NCI-H2107 treated with DMSO at 0.1 percent for 48 hours (cell line): ENCODE results near the gene SLIT2.

Source experiments
- DNase-seq: peaks from one replicate; lab custom pipeline; 2025; ENCODE audit not compliant: unreplicated experiment; lab: John Stamatoyannopoulos, UW

SLIT2 gene, protein sequence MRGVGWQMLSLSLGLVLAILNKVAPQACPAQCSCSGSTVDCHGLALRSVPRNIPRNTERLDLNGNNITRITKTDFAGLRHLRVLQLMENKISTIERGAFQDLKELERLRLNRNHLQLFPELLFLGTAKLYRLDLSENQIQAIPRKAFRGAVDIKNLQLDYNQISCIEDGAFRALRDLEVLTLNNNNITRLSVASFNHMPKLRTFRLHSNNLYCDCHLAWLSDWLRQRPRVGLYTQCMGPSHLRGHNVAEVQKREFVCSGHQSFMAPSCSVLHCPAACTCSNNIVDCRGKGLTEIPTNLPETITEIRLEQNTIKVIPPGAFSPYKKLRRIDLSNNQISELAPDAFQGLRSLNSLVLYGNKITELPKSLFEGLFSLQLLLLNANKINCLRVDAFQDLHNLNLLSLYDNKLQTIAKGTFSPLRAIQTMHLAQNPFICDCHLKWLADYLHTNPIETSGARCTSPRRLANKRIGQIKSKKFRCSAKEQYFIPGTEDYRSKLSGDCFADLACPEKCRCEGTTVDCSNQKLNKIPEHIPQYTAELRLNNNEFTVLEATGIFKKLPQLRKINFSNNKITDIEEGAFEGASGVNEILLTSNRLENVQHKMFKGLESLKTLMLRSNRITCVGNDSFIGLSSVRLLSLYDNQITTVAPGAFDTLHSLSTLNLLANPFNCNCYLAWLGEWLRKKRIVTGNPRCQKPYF (N-terminal part only)

DNA sequence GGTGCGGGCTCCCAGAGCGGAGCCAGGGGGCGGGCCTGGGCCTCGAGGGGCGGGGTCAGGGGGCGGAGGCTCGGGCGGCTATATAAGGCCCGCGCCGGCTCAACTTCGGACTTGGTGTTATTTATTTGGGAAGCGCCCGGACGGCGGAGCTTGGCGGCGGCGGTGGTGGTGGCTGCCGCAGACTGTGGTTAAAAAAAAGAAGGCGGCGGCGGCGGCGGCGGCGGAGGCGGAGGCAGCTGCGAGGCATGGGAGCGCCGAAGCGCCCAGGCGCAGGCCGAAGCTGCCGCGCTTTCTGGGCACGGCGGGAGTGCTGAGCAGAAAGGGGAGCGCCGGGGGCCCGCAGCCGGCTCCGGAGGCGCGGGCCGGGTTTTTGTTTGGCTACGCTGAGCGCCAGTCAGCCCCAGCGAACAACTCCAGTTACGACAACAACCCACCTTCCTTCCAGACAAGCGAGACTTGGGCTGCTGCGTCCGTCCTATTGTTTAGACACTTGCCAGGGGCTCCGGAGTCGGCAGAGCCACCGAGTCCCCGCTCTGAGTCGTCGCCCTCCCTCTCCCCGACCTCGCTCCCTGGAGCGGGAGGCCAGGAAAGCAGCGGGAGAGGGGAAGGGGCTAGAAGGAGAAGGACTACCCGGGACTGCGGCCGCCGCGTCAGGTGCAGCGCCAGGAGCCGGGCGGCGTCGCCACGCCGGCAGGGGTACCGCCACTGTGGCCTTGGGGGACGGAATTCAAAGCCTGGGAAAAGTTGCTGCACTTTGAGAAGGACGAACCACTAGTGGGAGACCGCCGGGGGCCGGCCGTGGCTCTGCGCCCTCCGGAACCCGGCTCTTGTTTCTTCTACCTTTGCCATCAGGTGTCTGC, at the start of gene SLIT2:
SLIT2 (plus strand) TSS at position 110 of the 860 bp plus-strand sequence. CDS start 1,911 bp downstream, outside the sequence.
- DNase-seq: peak; percentile 8

DNA sequence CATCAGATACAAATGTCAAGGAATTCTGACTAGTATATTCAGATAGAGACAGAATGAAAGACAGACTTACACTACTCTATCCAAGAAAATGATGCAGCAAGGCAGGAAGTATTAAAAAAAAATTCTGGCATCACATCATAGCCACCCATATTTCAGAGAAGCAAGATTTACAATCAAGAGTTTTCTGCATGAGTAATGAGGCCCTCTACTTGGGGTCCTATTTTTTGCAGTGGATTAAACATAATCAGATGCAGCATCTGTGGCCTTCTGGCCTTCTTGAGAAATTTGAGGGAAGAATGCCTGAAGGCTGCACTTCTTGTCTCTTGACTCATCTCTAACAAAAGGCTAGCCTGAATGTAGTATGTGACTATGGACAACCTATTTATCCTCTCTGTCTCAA, 48.2 kb upstream of the SLIT2 start:
- DNase-seq: no peak

DNA sequence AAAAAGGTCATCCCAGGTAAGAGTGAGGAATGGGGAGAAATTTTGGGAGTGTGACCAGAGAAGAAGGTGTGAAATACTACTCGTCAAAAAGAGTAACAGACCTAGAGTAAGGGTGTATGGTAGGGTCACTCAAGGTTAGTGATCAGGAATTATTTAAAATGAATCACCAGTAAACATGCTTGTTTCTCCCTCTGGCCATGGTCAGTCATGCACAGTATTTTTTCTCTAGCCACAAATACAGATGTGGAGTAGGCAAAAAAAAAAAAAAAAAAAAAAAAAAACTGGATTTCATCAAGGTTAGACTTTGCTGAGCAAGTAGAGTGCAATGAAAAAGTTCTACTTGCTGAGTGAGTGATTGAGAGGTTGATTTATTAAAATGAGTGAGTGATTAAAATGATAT, 34.2 kb upstream of the SLIT2 start:
- DNase-seq: no peak

DNA sequence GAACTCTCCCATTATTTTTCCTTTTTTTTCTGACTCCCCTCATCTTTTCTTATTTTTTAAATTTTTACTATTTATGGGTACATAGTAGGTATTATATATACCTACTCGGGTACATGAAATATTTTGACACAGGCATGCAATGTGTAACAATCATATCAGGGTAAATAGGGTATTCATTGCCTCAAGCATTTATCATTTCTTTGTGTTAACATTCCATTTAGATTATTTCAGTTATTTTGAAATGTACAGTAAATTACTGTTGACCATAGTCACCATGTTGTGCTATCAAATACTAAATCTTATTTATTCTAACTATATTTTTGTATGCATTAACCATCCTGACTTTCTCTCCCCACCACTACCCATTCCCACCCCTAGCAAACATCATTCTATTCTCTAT, 33.8 kb upstream of the SLIT2 start:
- DNase-seq: no peak

DNA sequence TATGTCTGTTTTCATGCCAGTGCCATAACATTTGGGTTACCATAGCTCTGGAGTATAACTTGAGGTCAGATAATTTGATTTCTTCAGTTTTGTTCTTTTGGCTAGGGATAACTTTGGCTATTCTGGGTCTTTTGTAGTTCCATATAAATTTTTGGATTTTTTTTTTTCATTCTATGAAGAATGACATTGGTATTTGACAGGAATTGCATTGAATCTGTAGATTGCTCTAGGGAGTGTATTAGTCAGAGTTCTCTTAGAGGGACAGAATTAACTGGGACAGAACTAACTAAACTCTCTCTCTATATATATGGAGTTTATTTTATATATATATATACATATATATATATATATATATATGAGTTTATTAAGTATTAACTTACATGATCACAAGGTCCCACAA, 32.2 kb upstream of the SLIT2 start:
- no peak for DNase-seq

DNA sequence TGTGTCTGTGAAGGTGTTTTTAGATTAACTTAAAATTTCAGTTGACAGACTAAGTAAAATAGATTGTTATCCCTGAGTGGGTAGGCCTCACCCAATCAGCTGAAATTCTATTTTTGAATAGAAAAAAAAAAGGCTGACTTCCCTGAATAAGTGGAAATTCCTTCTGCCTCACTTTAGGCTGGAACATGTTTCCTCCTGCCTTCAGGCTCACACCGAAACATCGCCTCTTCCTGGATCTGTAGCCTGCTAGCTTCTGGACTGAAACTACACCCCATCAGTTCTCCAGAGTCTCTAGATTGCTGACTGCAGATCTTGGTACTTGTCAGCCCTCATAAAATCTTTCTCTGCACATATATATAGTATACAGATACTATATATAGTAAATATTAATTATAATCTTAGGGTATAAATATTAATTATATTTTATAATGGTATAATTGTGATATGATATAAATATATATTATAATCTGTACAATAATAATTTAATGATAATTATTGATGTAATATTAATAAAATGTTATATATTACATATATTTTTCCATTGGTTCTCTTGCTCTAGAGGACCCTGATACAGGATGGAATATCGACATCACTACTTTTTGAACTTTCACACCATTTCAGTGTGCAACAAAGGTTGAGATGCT, 13.7 kb upstream of the SLIT2 start:
- DNase-seq: no peak

DNA sequence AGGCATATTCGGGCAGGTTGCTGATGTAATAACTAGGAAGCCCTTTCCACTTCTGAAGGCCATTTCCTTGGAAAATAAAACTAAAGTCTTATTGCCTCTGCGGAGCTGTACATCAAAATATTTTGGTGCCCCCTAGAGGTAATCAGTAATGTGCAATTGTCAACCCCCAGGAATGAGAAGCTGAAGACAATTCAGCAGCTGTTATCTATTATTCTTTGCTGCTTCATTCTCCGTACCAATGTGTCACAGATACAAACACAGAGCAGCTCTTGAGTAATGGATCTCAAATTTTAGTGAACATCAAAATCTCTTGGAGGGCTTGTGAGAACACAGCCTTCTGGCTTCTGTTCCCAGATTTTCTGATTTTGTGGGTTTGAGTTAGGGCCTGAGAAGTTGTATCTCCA, 3.5 kb upstream of the SLIT2 start:
- no peak for DNase-seq

DNA sequence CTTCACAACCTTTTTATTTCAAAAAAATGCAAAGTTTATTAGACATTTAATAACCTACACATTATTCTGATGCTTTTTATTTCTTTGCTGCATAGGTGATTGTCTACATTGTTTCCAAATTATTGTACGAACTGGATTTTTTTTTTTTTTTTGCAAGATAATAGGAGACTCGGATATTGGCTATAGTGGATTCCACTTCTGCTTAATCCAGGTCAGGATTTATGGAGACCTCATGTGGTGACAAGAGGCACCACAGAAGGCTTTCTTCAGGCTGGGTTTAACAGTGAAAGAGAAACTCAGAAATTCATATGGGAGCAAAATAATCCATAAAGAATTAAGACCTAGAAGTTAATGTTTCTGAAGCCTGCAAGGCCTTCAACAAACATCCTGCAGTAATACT, 2.4 kb upstream of the SLIT2 start:
- DNase-seq: no peak

DNA sequence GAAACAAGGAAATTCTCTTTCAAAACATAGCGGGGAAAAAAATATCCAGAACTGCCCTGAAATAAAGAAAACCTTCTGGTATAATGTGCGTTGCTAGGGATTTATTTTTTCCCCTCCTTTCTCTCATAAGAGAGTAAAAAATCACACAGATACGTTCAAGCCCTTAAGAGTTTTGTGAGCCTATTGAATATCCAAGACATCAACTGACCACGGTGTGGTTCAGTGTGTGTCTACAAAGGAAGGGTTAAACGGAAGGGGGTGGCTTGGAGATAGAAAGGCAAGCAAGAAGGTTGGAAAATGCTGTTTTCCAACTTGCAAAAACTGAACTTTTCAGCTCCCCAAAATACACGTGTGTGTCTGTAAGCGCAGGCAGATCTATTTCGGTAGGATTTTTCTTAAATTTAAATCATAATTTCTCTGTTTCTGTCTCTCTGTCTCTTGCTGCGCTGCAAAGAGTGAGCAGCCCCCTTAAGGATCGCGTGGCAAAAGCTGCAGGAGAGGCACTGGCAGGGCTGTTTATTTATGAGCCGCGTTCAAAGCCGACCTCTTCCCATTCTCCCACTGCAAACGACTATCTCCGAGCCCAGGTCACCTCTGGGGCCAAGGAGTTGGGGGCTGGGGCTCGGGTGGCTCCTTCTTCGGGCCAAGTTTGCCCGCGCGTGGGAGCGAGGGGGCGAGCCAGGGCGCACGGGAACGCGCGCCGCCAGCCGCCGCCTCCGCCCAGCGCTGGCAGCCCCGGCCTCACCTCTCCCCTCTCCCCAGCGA, 492 bp upstream of the SLIT2 start:
- DNase-seq: no peak

DNA sequence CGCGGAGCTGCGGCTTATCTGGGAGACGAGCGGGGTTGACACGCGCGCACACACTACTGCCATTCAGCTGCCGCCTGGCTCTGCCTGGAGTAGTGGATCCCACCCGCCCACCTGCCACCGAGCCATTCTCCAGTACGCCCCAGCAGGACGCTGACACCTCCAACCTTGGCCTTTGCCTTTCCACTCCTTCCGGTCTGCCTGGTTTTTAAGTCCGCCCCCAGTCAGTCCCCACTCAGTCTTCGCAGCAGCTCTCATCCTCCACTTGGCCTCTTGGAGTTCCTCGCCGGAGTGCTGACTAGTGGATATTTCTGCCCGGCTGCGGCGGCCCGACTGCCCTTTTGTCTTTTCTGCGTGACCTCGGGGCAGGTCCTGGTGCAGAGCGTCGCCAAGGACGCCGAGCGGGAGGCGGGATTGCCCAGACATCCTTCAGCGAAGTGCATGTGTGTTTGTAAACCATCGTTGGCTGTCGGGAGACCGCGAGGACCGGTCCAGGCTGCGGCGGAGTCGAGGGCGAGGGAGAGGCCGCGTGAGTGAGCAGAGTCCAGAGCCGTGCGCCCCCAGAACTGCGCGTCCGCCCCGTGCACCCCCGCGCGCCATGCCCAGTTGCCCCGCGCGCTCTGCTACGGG, 1.1 kb downstream of the SLIT2 start:
- no peak for DNase-seq

DNA sequence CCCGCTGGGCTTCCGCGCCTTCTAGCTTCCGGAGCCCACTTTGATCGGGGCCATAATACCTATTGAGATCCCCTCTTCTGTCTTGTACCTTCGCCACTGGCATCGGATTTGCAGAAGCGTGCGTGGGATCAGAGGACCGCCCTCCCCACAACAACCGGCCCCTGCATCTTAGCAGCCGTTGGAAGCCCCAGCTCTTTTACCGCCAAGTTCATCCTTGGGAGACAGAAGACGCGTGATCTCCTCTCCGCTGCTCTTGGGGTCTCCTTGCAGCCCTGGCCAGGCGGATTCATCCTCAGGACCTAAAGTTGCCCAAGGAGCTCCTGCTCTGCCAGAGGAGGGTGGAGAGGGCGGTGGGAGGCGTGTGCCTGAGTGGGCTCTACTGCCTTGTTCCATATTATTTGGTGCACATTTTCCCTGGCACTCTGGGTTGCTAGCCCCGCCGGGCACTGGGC, 1.6 kb downstream of the SLIT2 start:
- no peak for DNase-seq

DNA sequence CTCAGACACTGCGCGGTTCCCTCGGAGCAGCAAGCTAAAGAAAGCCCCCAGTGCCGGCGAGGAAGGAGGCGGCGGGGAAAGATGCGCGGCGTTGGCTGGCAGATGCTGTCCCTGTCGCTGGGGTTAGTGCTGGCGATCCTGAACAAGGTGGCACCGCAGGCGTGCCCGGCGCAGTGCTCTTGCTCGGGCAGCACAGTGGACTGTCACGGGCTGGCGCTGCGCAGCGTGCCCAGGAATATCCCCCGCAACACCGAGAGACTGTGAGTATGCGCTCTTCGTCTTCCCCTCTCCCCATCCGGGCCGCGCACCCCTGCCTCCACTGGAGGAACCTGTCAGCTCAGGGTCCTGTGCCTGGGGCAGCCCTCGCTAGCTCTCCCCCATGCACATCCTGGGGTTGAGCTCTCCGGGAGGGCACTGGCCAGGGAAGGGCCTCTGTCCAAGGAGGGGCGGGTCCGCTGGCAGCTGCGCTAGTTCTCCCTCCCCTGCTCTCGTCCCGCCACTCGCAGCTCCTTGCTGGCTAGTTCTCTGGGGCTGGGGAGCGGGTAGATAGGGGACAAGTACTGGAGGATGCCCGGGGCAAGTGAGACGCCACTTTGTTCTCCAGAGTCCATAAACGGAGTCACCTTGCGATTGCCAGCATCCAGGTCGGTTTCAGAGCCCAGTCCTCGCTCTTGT, 2.2 kb downstream of the SLIT2 start:
- DNase-seq: no peak

DNA sequence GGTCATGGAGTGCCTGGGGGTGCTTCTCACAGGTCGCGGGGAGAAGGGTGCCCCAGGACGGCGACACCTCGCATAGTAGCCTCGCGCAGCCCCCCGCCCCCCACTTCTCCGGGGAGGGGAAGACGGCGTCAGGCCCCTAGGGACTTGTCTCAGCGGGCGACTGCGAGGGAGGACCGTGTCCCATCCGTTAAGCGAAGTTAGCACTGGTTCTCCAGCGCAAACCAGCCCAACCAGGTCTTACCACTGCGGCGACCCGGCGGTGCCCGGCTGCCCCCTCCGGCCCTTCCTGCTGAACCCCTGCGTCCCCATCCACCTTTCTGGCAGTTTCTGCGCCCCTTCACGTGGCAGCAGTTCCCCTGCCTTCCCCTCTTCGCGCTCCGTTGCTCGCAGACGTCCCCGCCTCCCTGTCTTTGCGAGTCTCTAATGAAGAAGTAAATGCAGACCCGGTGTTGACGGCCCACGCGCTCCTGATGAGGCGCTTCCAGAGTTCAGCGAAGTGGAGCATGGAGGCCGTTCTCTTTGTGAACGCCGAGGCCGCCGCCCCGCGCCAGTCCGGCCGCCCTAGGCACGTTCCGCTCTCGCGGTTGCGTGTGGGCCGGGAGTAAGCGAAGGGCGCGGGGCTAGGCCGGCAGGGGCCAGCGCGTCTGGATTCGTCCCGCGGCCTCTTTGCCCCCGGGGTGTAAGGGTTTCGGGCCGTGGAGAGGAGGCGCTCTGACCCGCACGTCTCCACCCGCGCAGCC, 3.0 kb downstream of the SLIT2 start:
- DNase-seq: no peak

DNA sequence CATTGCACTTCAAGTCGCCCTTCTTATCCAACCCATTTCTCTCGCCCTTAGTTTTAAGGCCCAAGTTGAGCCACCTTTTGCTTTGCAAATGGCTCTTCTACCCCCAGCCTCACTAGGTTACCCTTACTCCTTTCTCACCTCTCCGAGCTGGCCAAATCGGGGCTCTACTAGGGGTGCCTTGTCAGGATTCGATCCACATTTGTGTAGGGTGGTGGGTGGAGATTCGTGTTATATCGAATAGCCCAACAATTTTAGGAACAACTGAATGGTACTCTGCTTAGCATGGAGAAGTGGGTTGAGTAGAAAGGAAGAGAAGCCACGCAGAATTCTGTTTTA, 3.5 kb downstream of the SLIT2 start:
- no peak for DNase-seq

DNA sequence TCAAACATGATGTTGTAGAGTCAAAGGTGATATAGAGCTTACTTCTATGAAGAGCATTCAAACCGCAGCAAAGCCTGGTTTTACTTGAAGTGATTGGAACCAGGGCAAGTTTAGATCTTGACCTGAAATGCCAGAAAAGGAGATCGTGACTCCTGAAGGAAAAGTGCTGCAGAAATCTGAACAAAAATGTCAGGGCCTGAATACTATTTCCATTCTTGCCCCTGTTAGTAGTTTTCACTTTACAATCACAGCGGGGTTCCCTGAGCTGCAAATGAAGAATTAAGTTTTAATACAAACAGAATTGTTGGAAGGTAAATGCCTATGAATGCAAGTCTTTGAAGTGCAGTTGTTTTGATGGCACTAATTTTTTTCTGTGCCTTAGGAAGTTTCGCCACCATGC, 4.1 kb downstream of the SLIT2 start:
- no peak for DNase-seq

DNA sequence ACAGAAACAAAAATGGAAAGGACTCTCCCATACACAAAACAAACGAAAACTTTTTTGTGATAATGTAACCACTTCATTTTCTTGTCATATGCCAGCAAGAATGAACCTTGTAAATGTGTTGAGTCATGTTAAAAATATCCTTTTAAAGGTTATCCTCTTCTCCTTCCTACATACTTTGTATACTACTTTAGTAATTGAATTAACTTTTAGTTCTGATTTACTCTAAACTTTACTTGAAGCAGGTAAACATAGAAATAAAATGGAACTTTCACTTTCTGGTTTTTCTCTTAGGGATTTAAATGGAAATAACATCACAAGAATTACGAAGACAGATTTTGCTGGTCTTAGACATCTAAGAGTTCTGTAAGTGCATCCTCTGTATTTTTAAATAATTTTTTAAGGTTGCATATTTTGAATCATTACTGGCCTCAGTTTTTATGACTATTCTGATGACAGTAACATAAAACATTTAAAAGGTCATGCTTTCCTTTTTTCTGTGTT, 4.7 kb downstream of the SLIT2 start:
- DNase-seq: no peak

DNA sequence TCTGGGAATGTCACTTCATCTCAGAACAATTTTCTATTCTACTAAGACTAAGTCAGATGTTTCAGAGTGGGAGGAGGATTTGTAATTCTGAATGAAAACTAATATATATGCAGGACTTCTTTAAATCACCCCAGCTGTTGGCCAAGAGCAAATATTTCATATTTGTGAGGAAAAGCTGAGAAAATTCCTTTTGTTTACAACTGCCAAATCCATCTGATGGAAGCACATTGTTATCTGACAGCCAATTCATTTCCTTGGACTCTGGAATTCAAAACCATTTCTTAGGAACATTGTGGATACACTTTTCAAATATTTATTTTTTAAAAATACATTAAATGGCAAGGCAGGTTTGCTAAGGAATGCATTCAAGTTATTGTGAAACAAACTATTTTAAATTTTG, 8.0 kb downstream of the SLIT2 start:
- DNase-seq: no peak

DNA sequence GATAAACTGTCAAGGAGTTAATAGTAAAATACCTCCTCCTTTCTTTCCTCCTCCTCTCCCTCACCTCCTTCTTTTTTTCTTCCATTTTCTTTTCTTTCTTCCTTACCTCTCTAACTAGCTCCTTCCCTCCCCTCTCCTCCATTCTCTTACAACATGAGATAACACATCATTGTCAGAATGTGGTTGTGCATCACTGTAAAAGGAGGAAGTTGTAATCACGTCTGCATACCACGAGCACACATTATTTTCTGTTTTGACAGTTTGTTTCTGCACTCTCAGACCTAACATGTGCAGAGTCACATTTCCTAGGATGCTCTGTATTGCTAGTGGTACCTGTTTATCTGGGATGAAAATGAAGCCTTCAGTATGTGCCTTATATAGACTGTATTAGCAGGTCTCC, 9.1 kb downstream of the SLIT2 start:
- no peak for DNase-seq

DNA sequence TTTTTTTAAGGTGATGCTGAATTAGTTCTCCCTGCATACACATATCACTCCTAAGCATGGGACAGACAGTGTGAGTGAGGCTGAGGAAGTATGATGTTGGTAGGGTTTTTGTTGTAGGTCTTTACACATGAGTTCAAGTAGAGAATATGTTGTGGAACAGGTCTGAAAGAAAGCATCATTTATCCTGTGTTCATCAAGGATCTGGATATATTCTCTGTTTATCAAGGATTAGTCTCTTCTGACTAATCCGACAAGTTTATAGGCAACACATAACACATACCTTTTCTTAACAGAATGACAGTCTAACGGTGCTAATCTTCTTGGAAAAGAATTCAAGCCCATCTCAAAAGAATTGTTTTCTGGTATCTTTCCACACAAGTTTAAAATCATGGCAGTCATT, 10.5 kb downstream of the SLIT2 start:
- DNase-seq: no peak
